HEK293 (cell line): ENCODE measurements around the gene RASSF8.
A peak's percentile ranks its signal among the peaks of the same experiment; 100 is the strongest.

ENCODE experiments used
- CTCF ChIA-PET: fragments of 350-600 bp; formaldehyde crosslinking; extraction: SDS; loops from one replicate; lab custom pipeline; 2021; ENCODE audit warnings: antibody characterized with exemption; lab: Yijun Ruan, JAX
- POLR2A ChIA-PET: fragments of 300-600 bp; formaldehyde crosslinking; extraction: SDS; loops from one replicate; lab custom pipeline; 2020; ENCODE audit warnings: antibody characterized with exemption, inconsistent platforms; lab: Yijun Ruan, JAX
- H3K27ac ChIP-seq: fragments of 200-500 bp; sonication (Bioruptor generic); 2 replicates; pipeline ENCODE4 v1.5.1; 2014; ENCODE audit warnings: low read depth, low read length, control low read depth, inconsistent platforms; ENCODE audit errors: extremely low read depth
- H3K36me3 ChIP-seq, 2 experiments: fragments of 200-500 bp in 1 of 2; sonication (Bioruptor generic) in 1 of 2; 1 replicate in 1 of 2; 2 replicates in 1 of 2; pipeline ENCODE4 v1.5.1; 2014 to 2017; ENCODE audit warnings: inconsistent platforms in 2 of 2, low read length in 2 of 2; ENCODE audit not compliant: control insufficient read depth in 2 of 2, insufficient read depth in 1 of 2
- H3K4me1 ChIP-seq: fragments of 200-500 bp; sonication (Bioruptor generic); 2 replicates; pipeline ENCODE4 v1.5.1; 2014; ENCODE audit warnings: mild to moderate bottlenecking, low read length, inconsistent platforms; ENCODE audit not compliant: control insufficient read depth, insufficient read depth
- H3K4me3 ChIP-seq: 2 replicates; pipeline ENCODE4 v1.5.1; 2011; ENCODE audit warnings: low read depth, mild to moderate bottlenecking, control low read depth, low read length, moderate library complexity
- H3K9me3 ChIP-seq: fragments of 200-500 bp; sonication (Bioruptor generic); 2 replicates; pipeline ENCODE4 v1.5.1; 2014; ENCODE audit warnings: low read depth, low read length, inconsistent platforms; ENCODE audit not compliant: control insufficient read depth, insufficient read depth
- EGR2 ChIP-seq: fragments of 450-650 bp; formaldehyde crosslinking; IDR thresholded peaks from 2 replicates; pipeline ENCODE4 v1.5.1; 2016; ENCODE audit warnings: low read depth, missing biosample characterization, missing genetic modification characterization
- FEZF1 ChIP-seq: fragments of 450-650 bp; formaldehyde crosslinking; IDR thresholded peaks from 2 replicates; pipeline ENCODE4 v1.5.1; 2016; ENCODE audit warnings: missing biosample characterization, missing genetic modification characterization
- KLF16 ChIP-seq: fragments of 450-650 bp; formaldehyde crosslinking; IDR thresholded peaks from 2 replicates; pipeline ENCODE4 v1.5.1; 2017; ENCODE audit warnings: missing biosample characterization, missing genetic modification characterization
- KLF7 ChIP-seq: fragments of 450-650 bp; formaldehyde crosslinking; IDR thresholded peaks from 2 replicates; pipeline ENCODE4 v1.5.1; 2016; ENCODE audit warnings: missing biosample characterization, missing genetic modification characterization, borderline replicate concordance
- OVOL3 ChIP-seq: fragments of 450-650 bp; formaldehyde crosslinking; IDR thresholded peaks from 2 replicates; pipeline ENCODE4 v1.5.1; 2016; ENCODE audit warnings: missing biosample characterization, missing genetic modification characterization
- TCF7L2 ChIP-seq: IDR thresholded peaks from 2 replicates; pipeline ENCODE4 v1.6.1; 2011; ENCODE audit warnings: low read depth, mild to moderate bottlenecking, inconsistent platforms, low read length, moderate library complexity, borderline replicate concordance
- ZBTB11 ChIP-seq: fragments of 450-650 bp; formaldehyde crosslinking; conservative IDR thresholded peaks from 2 replicates; pipeline ENCODE4 v1.5.1; 2016; ENCODE audit warnings: low read depth, missing biosample characterization, missing genetic modification characterization
- ZBTB17 ChIP-seq: fragments of 450-650 bp; formaldehyde crosslinking; IDR thresholded peaks from 2 replicates; pipeline ENCODE4 v1.5.1; 2016; ENCODE audit warnings: missing biosample characterization, missing genetic modification characterization
- ZNF266 ChIP-seq: fragments of 450-650 bp; formaldehyde crosslinking; IDR thresholded peaks from 2 replicates; pipeline ENCODE4 v1.5.1; 2016; ENCODE audit warnings: missing biosample characterization, missing genetic modification characterization, low read depth
- ZNF366 ChIP-seq: fragments of 450-650 bp; formaldehyde crosslinking; conservative IDR thresholded peaks from 2 replicates; pipeline ENCODE4 v1.5.1; 2016; ENCODE audit warnings: missing biosample characterization, missing genetic modification characterization
- ZNF394 ChIP-seq: fragments of 450-650 bp; formaldehyde crosslinking; IDR thresholded peaks from 2 replicates; pipeline ENCODE4 v1.5.1; 2016; ENCODE audit warnings: missing biosample characterization, missing genetic modification characterization, mild to moderate bottlenecking, moderate library complexity, borderline replicate concordance
- ZNF521 ChIP-seq: fragments of 450-650 bp; formaldehyde crosslinking; IDR thresholded peaks from 2 replicates; pipeline ENCODE4 v1.5.1; 2017; ENCODE audit warnings: missing biosample characterization, mild to moderate bottlenecking, missing genetic modification characterization
- ZNF544 ChIP-seq: fragments of 450-650 bp; formaldehyde crosslinking; IDR thresholded peaks from 2 replicates; pipeline ENCODE4 v1.5.0; 2017; ENCODE audit warnings: missing biosample characterization, missing genetic modification characterization
- ZNF548 ChIP-seq: fragments of 450-650 bp; formaldehyde crosslinking; IDR thresholded peaks from 2 replicates; pipeline ENCODE4 v1.5.1; 2016; ENCODE audit warnings: missing biosample characterization, missing genetic modification characterization
- ZNF596 ChIP-seq: fragments of 450-650 bp; IDR thresholded peaks from 2 replicates; pipeline ENCODE4 v1.5.0; 2018; ENCODE audit warnings: missing biosample characterization, mild to moderate bottlenecking, missing genetic modification characterization, moderate library complexity
- ZNF660 ChIP-seq: fragments of 450-650 bp; IDR thresholded peaks from 2 replicates; pipeline ENCODE4 v1.5.1; 2018; ENCODE audit warnings: missing biosample characterization, mild to moderate bottlenecking, missing genetic modification characterization
- TF ChIP-seq, protein P1 (sequence below): fragments of 450-650 bp; formaldehyde crosslinking; IDR thresholded peaks from 2 replicates; pipeline ENCODE4 v1.5.1; 2016; ENCODE audit warnings: missing biosample characterization, missing genetic modification characterization
- TF ChIP-seq, protein P2 (sequence below): fragments of 450-650 bp; formaldehyde crosslinking; IDR thresholded peaks from 2 replicates; pipeline ENCODE4 v1.5.1; 2016; ENCODE audit warnings: missing biosample characterization, missing genetic modification characterization, borderline replicate concordance

The RASSF8 gene

DNA sequence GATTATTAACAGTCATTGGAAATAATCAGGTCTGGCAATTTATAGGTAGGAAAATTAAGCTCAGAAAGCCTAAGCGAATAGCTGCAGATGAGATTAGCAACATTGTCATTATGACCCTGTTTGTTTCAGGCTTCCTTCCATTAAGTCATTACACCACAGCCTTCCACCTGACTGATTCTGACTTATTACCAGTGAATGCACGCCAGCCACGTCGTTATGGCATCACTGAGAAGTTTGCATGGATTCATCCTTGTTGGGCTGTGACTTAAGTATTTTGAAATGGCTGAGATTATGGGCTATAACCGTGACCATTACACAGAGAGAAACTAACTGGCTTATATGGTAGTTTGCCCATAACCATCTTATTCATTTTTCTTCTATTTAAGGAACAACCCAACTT is 18.6 kb downstream of the RASSF8 start (continued):
- no peak for TF ChIP-seq ZBTB11 (tag by site-specific recombination)
- TF ChIP-seq ZNF660 (tag by site-specific recombination) = peak; percentile 29; the same call in 1 of the 2 replicates
- TF ChIP-seq, protein P1, sequence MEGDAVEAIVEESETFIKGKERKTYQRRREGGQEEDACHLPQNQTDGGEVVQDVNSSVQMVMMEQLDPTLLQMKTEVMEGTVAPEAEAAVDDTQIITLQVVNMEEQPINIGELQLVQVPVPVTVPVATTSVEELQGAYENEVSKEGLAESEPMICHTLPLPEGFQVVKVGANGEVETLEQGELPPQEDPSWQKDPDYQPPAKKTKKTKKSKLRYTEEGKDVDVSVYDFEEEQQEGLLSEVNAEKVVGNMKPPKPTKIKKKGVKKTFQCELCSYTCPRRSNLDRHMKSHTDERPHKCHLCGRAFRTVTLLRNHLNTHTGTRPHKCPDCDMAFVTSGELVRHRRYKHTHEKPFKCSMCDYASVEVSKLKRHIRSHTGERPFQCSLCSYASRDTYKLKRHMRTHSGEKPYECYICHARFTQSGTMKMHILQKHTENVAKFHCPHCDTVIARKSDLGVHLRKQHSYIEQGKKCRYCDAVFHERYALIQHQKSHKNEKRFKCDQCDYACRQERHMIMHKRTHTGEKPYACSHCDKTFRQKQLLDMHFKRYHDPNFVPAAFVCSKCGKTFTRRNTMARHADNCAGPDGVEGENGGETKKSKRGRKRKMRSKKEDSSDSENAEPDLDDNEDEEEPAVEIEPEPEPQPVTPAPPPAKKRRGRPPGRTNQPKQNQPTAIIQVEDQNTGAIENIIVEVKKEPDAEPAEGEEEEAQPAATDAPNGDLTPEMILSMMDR (tag by site-specific recombination) = no peak
- 0 out of 2 replicates have a peak, but pooled peaks have one; percentile 21 for TF ChIP-seq ZNF366 (tag by site-specific recombination)
- TF ChIP-seq OVOL3 (tag by site-specific recombination) = no peak

GRCh38 chr12:25979059-25979458 is 20.6 kb downstream of the RASSF8 start:
- no peaks in the 10 kb centered on the region for H3K9me3 ChIP-seq
- no peak overlapping the region for H3K27ac ChIP-seq
- peaks cover 28% of the 10 kb centered on the region for H3K4me1 ChIP-seq
- H3K4me3 ChIP-seq = no peak overlapping the region
- no peaks in the 10 kb centered on the region for H3K36me3 ChIP-seq
- ChIA-PET POLR2A (interaction anchor here (1.7 kb wide), 1 partner anchor 13 kb away, joined by 5 read pairs; no protein-coding TSS in a partner anchor), CTCF (interaction anchor here (0.6 to 0.8 kb wide), 3 partner anchors 30 to 113 kb away, joined by 3 to 6 read pairs (median 4); no protein-coding TSS in a partner anchor)
- TF ChIP-seq ZNF521 (no peak), ZNF266 (tag by site-specific recombination) (no peak), KLF16 (tag by site-specific recombination) (no peak), TCF7L2 (no peak), ZNF596 (tag by site-specific recombination) (0 out of 2 replicates have a peak, but pooled peaks have one; percentile 23), ZNF394 (tag by site-specific recombination) (peak; percentile 40; the same call in 1 of the 2 replicates), ZBTB17 (tag by site-specific recombination) (peak; percentile 75), FEZF1 (peak; percentile 17; the same call in 1 of the 2 replicates), ZNF548 (tag by site-specific recombination) (no peak), EGR2 (tag by site-specific recombination) (no peak), KLF7 (tag by site-specific recombination) (no peak), ZNF544 (tag by site-specific recombination) (no peak)
- TF ChIP-seq, protein P2, sequence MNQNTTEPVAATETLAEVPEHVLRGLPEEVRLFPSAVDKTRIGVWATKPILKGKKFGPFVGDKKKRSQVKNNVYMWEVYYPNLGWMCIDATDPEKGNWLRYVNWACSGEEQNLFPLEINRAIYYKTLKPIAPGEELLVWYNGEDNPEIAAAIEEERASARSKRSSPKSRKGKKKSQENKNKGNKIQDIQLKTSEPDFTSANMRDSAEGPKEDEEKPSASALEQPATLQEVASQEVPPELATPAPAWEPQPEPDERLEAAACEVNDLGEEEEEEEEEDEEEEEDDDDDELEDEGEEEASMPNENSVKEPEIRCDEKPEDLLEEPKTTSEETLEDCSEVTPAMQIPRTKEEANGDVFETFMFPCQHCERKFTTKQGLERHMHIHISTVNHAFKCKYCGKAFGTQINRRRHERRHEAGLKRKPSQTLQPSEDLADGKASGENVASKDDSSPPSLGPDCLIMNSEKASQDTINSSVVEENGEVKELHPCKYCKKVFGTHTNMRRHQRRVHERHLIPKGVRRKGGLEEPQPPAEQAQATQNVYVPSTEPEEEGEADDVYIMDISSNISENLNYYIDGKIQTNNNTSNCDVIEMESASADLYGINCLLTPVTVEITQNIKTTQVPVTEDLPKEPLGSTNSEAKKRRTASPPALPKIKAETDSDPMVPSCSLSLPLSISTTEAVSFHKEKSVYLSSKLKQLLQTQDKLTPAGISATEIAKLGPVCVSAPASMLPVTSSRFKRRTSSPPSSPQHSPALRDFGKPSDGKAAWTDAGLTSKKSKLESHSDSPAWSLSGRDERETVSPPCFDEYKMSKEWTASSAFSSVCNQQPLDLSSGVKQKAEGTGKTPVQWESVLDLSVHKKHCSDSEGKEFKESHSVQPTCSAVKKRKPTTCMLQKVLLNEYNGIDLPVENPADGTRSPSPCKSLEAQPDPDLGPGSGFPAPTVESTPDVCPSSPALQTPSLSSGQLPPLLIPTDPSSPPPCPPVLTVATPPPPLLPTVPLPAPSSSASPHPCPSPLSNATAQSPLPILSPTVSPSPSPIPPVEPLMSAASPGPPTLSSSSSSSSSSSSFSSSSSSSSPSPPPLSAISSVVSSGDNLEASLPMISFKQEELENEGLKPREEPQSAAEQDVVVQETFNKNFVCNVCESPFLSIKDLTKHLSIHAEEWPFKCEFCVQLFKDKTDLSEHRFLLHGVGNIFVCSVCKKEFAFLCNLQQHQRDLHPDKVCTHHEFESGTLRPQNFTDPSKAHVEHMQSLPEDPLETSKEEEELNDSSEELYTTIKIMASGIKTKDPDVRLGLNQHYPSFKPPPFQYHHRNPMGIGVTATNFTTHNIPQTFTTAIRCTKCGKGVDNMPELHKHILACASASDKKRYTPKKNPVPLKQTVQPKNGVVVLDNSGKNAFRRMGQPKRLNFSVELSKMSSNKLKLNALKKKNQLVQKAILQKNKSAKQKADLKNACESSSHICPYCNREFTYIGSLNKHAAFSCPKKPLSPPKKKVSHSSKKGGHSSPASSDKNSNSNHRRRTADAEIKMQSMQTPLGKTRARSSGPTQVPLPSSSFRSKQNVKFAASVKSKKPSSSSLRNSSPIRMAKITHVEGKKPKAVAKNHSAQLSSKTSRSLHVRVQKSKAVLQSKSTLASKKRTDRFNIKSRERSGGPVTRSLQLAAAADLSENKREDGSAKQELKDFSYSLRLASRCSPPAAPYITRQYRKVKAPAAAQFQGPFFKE (tag by site-specific recombination) = no peak
